Lower leg skin (tissue), 4 donors: ENCODE data around the gene NFKBIB. TPM values are rescaled to one million over a fixed set of nuclear protein-coding genes. Genes with fewer than 3 reads are reported as not detected.

Experiments
- DNase-seq, 2 donors: peaks; one replicate each; pipeline ENCODE4 v3.0.0-alpha.2; 2019; ENCODE audit warnings: low spot score in 2 of 2
- H3K4me3 ChIP-seq: fragments of 200-600 bp; sonication (generic); 2 replicates; pipeline ENCODE4 v1.5.1; 2017; ENCODE audit warnings: mild to moderate bottlenecking, low read depth; ENCODE audit not compliant: poor library complexity, severe bottlenecking
- CTCF ChIP-seq, 3 donors: fragments of 450-650 bp; IDR thresholded peaks; one replicate each; pipeline ENCODE4 v1.5.1; 2016; ENCODE audit warnings: antibody characterized with exemption in 3 of 3, mild to moderate bottlenecking in 3 of 3, moderate library complexity in 2 of 3
- POLR2A ChIP-seq, 2 donors: fragments of 450-650 bp; IDR thresholded peaks; one replicate each; pipeline ENCODE4 v1.6.1; 2016 to 2017; ENCODE audit warnings: antibody characterized with exemption in 2 of 2, mild to moderate bottlenecking in 1 of 2, moderate library complexity in 1 of 2
- WGBS, 2 donors: methylation state at CpG; one replicate each; pipeline ENCODE4 v1.1.5; 2018; 5-methylcytosine and 5-hydroxymethylcytosine counted together
- intact Hi-C: fragments of 100-400 bp; cut with DNase I; formaldehyde crosslinking; loops from one replicate; pipeline ENCODE4 v1.15.0; 2023; ENCODE audit warnings: low total_unique reads
- total RNA-seq, 4 donors: library from RNA; depleted of rRNA; stranded (reverse); fragments of >200 nt; gene quantifications; one replicate each; pipeline ENCODE4 v1.1.0, GENCODE V29; 2016

NFKBIB gene
- total RNA-seq, 4 donors from 2014 or later: 26.9 to 51.2 (median 31.5) TPM

GRCh38 chr19:38918526-38918925, 18.8 kb downstream of the NFKBIB start:
- no peak overlapping the region for H3K4me3 ChIP-seq
- WGBS, 2 donors: 82 to 86% methylated on average over 10 of the region's 10 CpGs
- intact Hi-C loops: no loop called here
- no peak for DNase-seq
- TF ChIP-seq POLR2A (IDR thresholded peaks at IDR 0.05) (no peak), CTCF (IDR thresholded peaks at IDR 0.05) (no peak)

- TF ChIP-seq POLR2A (IDR thresholded peaks at IDR 0.05) (no peak), CTCF (IDR thresholded peaks at IDR 0.05) (no peak)
- 41 to 49% methylated on average over 21 of the region's 21 CpGs for WGBS, 2 donors
- no peak for DNase-seq
- intact Hi-C loops: loop anchor here (10.0 kb wide), 1 partner anchor 195 kb away; no protein-coding TSS in a partner anchor
- H3K4me3 ChIP-seq: no peak overlapping the region
Observed at GRCh38 chr19:38919837-38920601, 20.2 kb downstream of the NFKBIB start.

- WGBS, 2 donors: 68 to 71% methylated on average over 11 to 14 of the region's 14 CpGs
- DNase-seq: no peak
- H3K4me3 ChIP-seq: no peak overlapping the region
- intact Hi-C loops: loop anchor here (10.0 kb wide), 1 partner anchor 196 kb away; no protein-coding TSS in a partner anchor
- TF ChIP-seq CTCF (IDR thresholded peaks at IDR 0.05) (peak in 1 of 3 donors; percentile 17), POLR2A (IDR thresholded peaks at IDR 0.05) (no peak)
Observed at GRCh38 chr19:38920602-38921419, 21.0 kb downstream of the NFKBIB start.

GRCh38 chr19:38921420-38922274, 21.9 kb downstream of the NFKBIB start:
- intact Hi-C loops: loop anchor here (10.0 kb wide), 1 partner anchor 197 kb away; no protein-coding TSS in a partner anchor
- H3K4me3 ChIP-seq: no peak overlapping the region
- DNase-seq: no peak
- 76 to 83% methylated on average over 9 to 18 of the region's 20 CpGs for WGBS, 2 donors
- TF ChIP-seq CTCF (IDR thresholded peaks at IDR 0.05) (no peak), POLR2A (IDR thresholded peaks at IDR 0.05) (no peak)

- intact Hi-C loops: loop anchor here (10.0 kb wide), 1 partner anchor 198 kb away; no protein-coding TSS in a partner anchor
- no peak for TF ChIP-seq POLR2A (IDR thresholded peaks at IDR 0.05)
- no peak for TF ChIP-seq CTCF (IDR thresholded peaks at IDR 0.05)
- WGBS, 2 donors: 93% methylated on average over 5 of the region's 5 CpGs
- no peak overlapping the region for H3K4me3 ChIP-seq
- DNase-seq: no peak
Observed at GRCh38 chr19:38922482-38922881, 22.7 kb downstream of the NFKBIB start.
